A673 (cell line): Measurements from ENCODE around the gene UBE3B. TPM values are rescaled to one million over a fixed set of nuclear protein-coding genes. Genes with fewer than 3 reads are reported as not detected.
A peak's percentile ranks its signal among the peaks of the same experiment; 100 is the strongest.

ENCODE experiments used
- BruUV-seq: library from RNA; stranded (reverse); fragments of 400-500 nt; replicated peaks from 2 replicates; lab custom pipeline; 2021; lab: Mats Ljungman, UMichigan
- CTCF ChIA-PET: fragments of 300-600 bp; sonication (Branson Sonifier 250); formaldehyde crosslinking; loops from one replicate; lab custom pipeline; 2022; ENCODE audit warnings: antibody characterized with exemption; lab: Charles Lee
- POLR2A ChIA-PET: fragments of 300-600 bp; sonication (Branson Sonifier 250); formaldehyde crosslinking; loops from one replicate; lab custom pipeline; 2022; ENCODE audit warnings: antibody characterized with exemption; ENCODE audit not compliant: low non-redundant PET; lab: Charles Lee
- DNase-seq: peaks from one replicate; pipeline ENCODE4 v3.0.0-alpha.2; 2015; ENCODE audit warnings: low spot score
- H3K27ac ChIP-seq: fragments of 200-600 bp; sonication (generic); 2 replicates; pipeline ENCODE4 v1.5.1; 2016; ENCODE audit warnings: mixed run types, low read depth, mild to moderate bottlenecking, mixed read lengths, antibody characterized with exemption, low read length; ENCODE audit not compliant: poor library complexity, severe bottlenecking
- H3K27me3 ChIP-seq: fragments of 200-600 bp; sonication (generic); replicated peaks from 2 replicates; pipeline ENCODE4 v1.6.1; 2017; ENCODE audit warnings: mixed run types, low read depth, mild to moderate bottlenecking, mixed read lengths, antibody characterized with exemption, low read length; ENCODE audit not compliant: insufficient read depth, poor library complexity
- H3K36me3 ChIP-seq: fragments of 200-600 bp; sonication (generic); 2 replicates; pipeline ENCODE4 v1.6.1; 2016; ENCODE audit warnings: mixed run types, mild to moderate bottlenecking, mixed read lengths, antibody characterized with exemption, low read length; ENCODE audit not compliant: insufficient read depth, poor library complexity, severe bottlenecking
- H3K4me1 ChIP-seq: fragments of 200-600 bp; sonication (generic); 2 replicates; pipeline ENCODE4 v1.6.1; 2017; ENCODE audit warnings: mixed run types, mild to moderate bottlenecking, mixed read lengths, antibody characterized with exemption, low read length; ENCODE audit not compliant: insufficient read depth, poor library complexity, severe bottlenecking
- H3K4me3 ChIP-seq: fragments of 200-600 bp; sonication (generic); 2 replicates; pipeline ENCODE4 v1.5.1; 2016; ENCODE audit warnings: low read depth, mixed run types, mild to moderate bottlenecking, mixed read lengths, low read length; ENCODE audit not compliant: poor library complexity, severe bottlenecking
- H3K9me3 ChIP-seq: fragments of 200-600 bp; sonication (generic); 2 replicates; pipeline ENCODE4 v1.6.1; 2016; ENCODE audit warnings: mixed run types, low read depth, mild to moderate bottlenecking, mixed read lengths, antibody characterized with exemption, low read length; ENCODE audit not compliant: poor library complexity, severe bottlenecking
- EZH2 ChIP-seq: fragments of 200-600 bp; sonication (generic); IDR thresholded peaks from 2 replicates; pipeline ENCODE4 v1.6.1; 2017; ENCODE audit warnings: borderline replicate concordance, low read depth, mild to moderate bottlenecking, mixed read lengths, antibody characterized with exemption, low read length; ENCODE audit not compliant: poor library complexity, severe bottlenecking
- intact Hi-C: fragments of 100-400 bp; cut with micrococcal nuclease; formaldehyde crosslinking; loops from one replicate; pipeline ENCODE4 v1.10.0; 2022; ENCODE audit not compliant: unreplicated experiment
- total RNA-seq: library from RNA; stranded (reverse); gene quantifications from 2 replicates; pipeline ENCODE4 v1.2.3, GENCODE V29; 2021
- TF ChIP-seq, protein P1 (sequence below): fragments of 300-800, 200-600 bp; sonication (generic); conservative IDR thresholded peaks from 2 replicates; pipeline ENCODE4 v1.5.1; 2017; ENCODE audit warnings: low read depth, mild to moderate bottlenecking, antibody characterized with exemption, low read length, moderate library complexity, mixed read lengths

UBE3B gene
- total RNA-seq, 1 experiment from 2014 or later: 29.2 TPM

- ChIA-PET POLR2A (interaction anchor here (0.5 kb wide), 1 partner anchor 1402 kb away, joined by 3 read pairs; no protein-coding TSS in a partner anchor), CTCF (interaction anchor here (0.5 kb wide), 1 partner anchor 33 kb away, joined by 4 read pairs; no protein-coding TSS in a partner anchor)
- no peak for DNase-seq
- intact Hi-C loops: loop anchor here (5.0 kb wide), 1 partner anchor 603 kb away; the partner anchor contains the start of gene SSH1
- peak overlapping the region; percentile 98 for H3K27ac ChIP-seq
- no peak for TF ChIP-seq EZH2
- TF ChIP-seq, protein P1, sequence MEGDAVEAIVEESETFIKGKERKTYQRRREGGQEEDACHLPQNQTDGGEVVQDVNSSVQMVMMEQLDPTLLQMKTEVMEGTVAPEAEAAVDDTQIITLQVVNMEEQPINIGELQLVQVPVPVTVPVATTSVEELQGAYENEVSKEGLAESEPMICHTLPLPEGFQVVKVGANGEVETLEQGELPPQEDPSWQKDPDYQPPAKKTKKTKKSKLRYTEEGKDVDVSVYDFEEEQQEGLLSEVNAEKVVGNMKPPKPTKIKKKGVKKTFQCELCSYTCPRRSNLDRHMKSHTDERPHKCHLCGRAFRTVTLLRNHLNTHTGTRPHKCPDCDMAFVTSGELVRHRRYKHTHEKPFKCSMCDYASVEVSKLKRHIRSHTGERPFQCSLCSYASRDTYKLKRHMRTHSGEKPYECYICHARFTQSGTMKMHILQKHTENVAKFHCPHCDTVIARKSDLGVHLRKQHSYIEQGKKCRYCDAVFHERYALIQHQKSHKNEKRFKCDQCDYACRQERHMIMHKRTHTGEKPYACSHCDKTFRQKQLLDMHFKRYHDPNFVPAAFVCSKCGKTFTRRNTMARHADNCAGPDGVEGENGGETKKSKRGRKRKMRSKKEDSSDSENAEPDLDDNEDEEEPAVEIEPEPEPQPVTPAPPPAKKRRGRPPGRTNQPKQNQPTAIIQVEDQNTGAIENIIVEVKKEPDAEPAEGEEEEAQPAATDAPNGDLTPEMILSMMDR: no peak
- H3K4me1 ChIP-seq: peaks cover 40% of the 10 kb centered on the region
- no peak overlapping the region for H3K4me3 ChIP-seq
- H3K36me3 ChIP-seq: peaks cover 26% of the 10 kb centered on the region
- no peaks in the 10 kb centered on the region for H3K27me3 ChIP-seq
- H3K9me3 ChIP-seq: no peaks in the 10 kb centered on the region
- no TSS peak for BruUV-seq
Observed at GRCh38 chr12:109460538-109460937, 16.9 kb upstream of the UBE3B start.

DNA sequence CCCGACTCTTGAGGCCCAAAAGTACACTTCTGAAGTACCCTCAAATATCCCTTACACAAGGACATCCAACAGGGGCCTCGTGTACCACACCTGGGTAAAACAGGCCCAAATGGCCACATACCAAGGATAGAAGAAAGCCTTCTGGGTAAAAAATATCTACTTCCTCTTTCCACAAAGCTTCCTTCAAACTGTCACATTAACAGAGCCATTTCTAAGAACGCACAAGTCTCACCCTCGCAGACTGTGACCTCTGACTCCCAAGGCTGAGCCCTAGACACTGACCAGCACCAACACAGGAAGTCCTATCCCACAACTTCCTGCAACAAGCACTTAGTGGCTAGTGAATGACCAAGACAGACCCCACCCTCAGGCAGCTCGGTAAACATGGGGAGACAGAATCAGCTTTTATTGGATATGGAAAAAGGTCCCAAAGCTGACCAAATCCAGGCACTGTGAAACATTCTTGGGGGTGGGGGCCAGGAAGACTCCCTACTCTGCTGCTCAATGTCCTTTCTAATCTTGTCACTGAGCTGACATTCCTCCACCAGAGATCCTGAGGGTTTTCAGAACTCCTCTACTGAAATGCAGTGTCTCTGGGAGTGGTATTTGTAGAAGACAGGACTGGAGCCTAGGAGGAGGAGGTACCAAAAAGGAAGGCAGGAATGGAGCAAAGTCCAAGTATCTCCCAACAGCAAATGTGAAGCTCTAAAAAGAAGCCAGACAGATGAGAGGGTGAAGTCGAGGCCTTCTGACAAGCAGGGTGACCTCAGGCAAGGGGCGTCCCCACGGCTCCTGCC is 16.2 kb upstream of the UBE3B start:
- H3K27me3 ChIP-seq: no peaks in the 10 kb centered on the region
- H3K36me3 ChIP-seq: peaks cover 18% of the 10 kb centered on the region
- no peaks in the 10 kb centered on the region for H3K9me3 ChIP-seq
- peak overlapping the region; percentile 98 for H3K27ac ChIP-seq
- CTCF ChIA-PET: interaction anchor here (0.5 kb wide), 1 partner anchor 34 kb away, joined by 4 read pairs; no protein-coding TSS in a partner anchor
- BruUV-seq: no TSS peak
- H3K4me3 ChIP-seq: no peak overlapping the region
- intact Hi-C loops: loop anchor here (5.0 kb wide), 1 partner anchor 604 kb away; the partner anchor contains the start of gene SSH1
- peaks cover 40% of the 10 kb centered on the region for H3K4me1 ChIP-seq
- DNase-seq: no peak
- TF ChIP-seq, protein P1: no peak
- no peak for TF ChIP-seq EZH2
- POLR2A ChIA-PET: interaction anchor here (0.5 kb wide), 2 partner anchors 15 to 1402 kb away, joined by 3 to 4 read pairs; no protein-coding TSS in a partner anchor

DNA sequence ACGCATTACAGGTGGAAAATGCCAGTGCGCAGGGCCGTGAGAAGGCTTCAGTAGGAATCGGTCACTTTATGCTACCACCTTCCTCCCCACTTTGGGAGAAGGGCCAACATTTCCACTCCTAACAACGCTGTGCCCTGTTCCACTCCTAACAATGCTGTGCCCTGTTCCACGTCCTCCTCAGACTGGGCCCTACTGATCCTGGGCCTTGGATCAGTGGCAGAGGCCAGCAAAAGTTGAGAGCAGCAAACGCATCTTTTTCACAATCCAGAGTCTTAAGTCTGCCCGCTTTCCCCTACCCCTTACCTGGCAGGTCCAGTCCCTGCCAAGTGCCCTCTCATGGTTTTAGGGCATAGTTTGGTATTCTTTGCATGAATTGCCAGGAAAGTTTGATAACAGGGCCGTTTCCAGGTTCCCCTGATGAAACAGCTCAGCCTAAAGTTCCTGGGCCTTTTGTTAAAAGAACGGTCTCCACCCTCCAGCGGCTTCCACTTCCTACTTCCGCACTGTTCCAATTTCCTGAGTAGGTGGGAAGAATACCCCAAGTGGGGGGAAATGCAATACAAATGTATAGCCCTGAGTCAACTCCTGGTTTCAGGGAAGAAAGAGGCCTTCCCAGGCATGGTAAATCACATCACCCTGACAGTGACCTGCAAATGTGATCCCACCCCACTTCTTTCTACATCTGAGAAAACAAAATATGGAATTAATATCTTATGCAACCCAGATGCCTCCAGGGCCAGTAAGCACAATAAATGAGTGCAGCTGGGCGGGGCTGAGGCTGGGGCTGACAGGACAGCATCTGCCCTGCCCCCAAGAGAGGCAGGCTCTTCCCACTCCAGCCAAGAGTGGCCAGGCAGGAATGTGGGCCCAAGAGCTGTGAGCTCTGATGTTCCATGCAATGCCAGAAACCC is 15.3 kb upstream of the UBE3B start:
- H3K9me3 ChIP-seq: no peaks in the 10 kb centered on the region
- peak overlapping the region; percentile 98 for H3K27ac ChIP-seq
- intact Hi-C loops: loop anchor here (5.0 kb wide), 1 partner anchor 605 kb away; the partner anchor contains the start of gene SSH1
- TF ChIP-seq, protein P1: no peak
- no peak for TF ChIP-seq EZH2
- H3K27me3 ChIP-seq: no peaks in the 10 kb centered on the region
- no peak overlapping the region for H3K4me3 ChIP-seq
- DNase-seq: peak; percentile 32
- BruUV-seq: no TSS peak
- peaks cover 10% of the 10 kb centered on the region for H3K36me3 ChIP-seq
- H3K4me1 ChIP-seq: peaks cover 40% of the 10 kb centered on the region
- CTCF ChIA-PET: interaction anchor here (1.5 kb wide), 1 partner anchor 29 kb away, joined by 5 read pairs; no protein-coding TSS in a partner anchor
- POLR2A ChIA-PET: interaction anchor here (0.5 kb wide), 1 partner anchor 16 kb away, joined by 4 read pairs; no protein-coding TSS in a partner anchor
